Mononuclear cell (primary cell): ENCODE measurements around the gene GAB1. TPM values are rescaled to one million over a fixed set of nuclear protein-coding genes. Genes with fewer than 3 reads are reported as not detected.

Experiments
- H3K27me3 ChIP-seq: 2 replicates; pipeline ENCODE4 v1.6.0; 2011; ENCODE audit warnings: low read length, control low read depth; ENCODE audit not compliant: insufficient read depth
- H3K4me1 ChIP-seq: 2 replicates; pipeline ENCODE4 v1.5.1; 2011; ENCODE audit warnings: mild to moderate bottlenecking, low read length, control low read depth; ENCODE audit not compliant: insufficient read depth
- H3K4me3 ChIP-seq: 2 replicates; pipeline ENCODE4 v1.5.1; 2011; ENCODE audit warnings: mild to moderate bottlenecking, low read length, moderate library complexity
- H3K9me3 ChIP-seq: 2 replicates; pipeline ENCODE4 v1.5.1; 2011; ENCODE audit warnings: low read depth, mild to moderate bottlenecking, control low read depth, low read length
- total RNA-seq: library from RNA; depleted of rRNA; stranded (reverse); fragments of >200 nt; gene quantifications from one replicate; pipeline ENCODE4 v1.2.3, GENCODE V29; 2012

GAB1 gene
- total RNA-seq: 6.3 TPM

GRCh38 chr4:143336781-143337599, at the start of gene GAB1:
Gene GAB1, plus strand, starts transcription at chr4:143336876. Its CDS starts 313 bp downstream, at chr4:143337189.
- Histone ChIP-seq H3K9me3 (no peaks in the 10 kb centered on the region), H3K27me3 (no peaks in the 10 kb centered on the region), H3K4me1 (peaks cover 21% of the 10 kb centered on the region), H3K4me3 (peak within 1 kb of the TSS; percentile 66)

GRCh38 chr4:143287572-143287923, 49.1 kb upstream of the GAB1 start:
- Histone ChIP-seq H3K4me1 (no peaks in the 10 kb centered on the region), H3K9me3 (no peaks in the 10 kb centered on the region), H3K27me3 (no peaks in the 10 kb centered on the region), H3K4me3 (no peak overlapping the region)

DNA sequence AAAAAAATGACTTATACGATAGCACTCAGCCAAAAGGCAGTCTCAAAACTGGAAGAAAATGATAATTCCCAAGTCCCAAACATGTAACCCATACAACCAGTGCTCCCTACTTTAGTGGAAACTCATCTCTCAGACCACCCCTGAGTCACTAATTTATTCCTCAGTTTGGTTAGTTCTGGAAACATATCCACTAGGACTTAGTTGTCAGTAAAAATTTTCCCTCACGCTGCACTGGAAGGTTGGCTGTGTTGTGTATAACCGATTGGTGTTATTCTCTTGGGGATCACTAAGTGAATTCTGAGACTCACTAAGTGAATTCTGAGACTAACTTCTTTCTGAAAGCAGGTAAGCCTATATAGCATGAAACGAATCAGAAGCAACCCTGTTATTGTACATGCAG, 48.5 kb upstream of the GAB1 start:
- Histone ChIP-seq H3K9me3 (no peaks in the 10 kb centered on the region), H3K27me3 (no peaks in the 10 kb centered on the region), H3K4me3 (no peak overlapping the region), H3K4me1 (no peaks in the 10 kb centered on the region)

DNA sequence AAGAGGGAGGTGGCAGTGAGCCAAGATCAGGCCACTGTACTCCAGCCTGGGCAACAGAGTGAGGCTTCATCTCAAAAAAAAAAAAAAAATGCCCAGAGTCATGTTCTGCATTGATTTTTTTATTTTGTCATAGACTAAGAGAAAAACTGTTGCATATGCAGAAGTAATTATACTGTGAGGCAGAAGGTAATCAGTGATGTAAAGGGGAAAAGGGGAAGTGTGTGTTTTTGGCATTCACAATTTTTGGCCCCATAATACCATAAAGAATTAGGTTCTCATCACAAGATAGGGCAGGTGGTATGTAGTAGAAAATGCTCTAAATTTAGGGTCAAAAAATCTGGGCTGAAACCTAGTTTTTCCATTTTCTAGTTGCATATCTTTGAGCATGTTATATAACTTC, 47.3 kb upstream of the GAB1 start:
- no peaks in the 10 kb centered on the region for H3K9me3 ChIP-seq
- no peaks in the 10 kb centered on the region for H3K4me1 ChIP-seq
- H3K4me3 ChIP-seq: no peak overlapping the region
- H3K27me3 ChIP-seq: no peaks in the 10 kb centered on the region

- no peak overlapping the region for H3K4me3 ChIP-seq
- H3K9me3 ChIP-seq: no peaks in the 10 kb centered on the region
- H3K27me3 ChIP-seq: no peaks in the 10 kb centered on the region
- H3K4me1 ChIP-seq: no peaks in the 10 kb centered on the region
These were observed 45.4 kb upstream of the GAB1 start for GRCh38 chr4:143291314-143291713.

- Histone ChIP-seq H3K27me3 (no peaks in the 10 kb centered on the region), H3K4me3 (no peak overlapping the region), H3K9me3 (no peaks in the 10 kb centered on the region), H3K4me1 (no peaks in the 10 kb centered on the region)
These were observed 43.8 kb upstream of the GAB1 start for GRCh38 chr4:143292858-143293257.

GRCh38 chr4:143294310-143294709, 42.4 kb upstream of the GAB1 start:
- no peaks in the 10 kb centered on the region for H3K4me1 ChIP-seq
- H3K9me3 ChIP-seq: no peaks in the 10 kb centered on the region
- no peaks in the 10 kb centered on the region for H3K27me3 ChIP-seq
- no peak overlapping the region for H3K4me3 ChIP-seq

DNA sequence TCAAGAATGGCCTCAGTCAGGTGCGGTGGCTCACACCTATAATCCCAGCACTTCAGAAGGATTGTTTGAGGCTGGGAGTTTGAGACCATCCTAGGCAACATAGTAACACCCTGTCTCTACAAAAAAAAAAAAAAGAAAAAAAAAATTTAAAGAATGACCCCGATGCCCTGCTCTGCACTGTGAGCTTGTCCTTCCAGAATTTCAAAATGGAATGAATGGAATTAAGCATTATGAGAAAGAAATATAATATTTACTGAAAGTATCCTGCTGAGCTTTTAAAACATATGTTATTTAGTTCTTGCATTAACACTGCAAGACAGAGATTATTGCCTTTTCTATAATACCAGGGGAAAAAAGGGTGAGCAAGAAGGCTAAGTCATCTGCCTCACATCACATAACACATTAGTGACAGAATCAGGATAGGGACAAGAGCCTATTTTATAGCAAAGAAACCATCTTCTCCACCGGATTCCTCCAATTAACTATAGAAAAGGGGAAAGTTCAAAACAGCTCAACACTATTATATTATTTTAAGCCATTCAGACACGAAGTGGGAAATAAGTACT, 41.9 kb upstream of the GAB1 start:
- Histone ChIP-seq H3K4me3 (no peak overlapping the region), H3K27me3 (no peaks in the 10 kb centered on the region), H3K4me1 (no peaks in the 10 kb centered on the region), H3K9me3 (no peaks in the 10 kb centered on the region)

DNA sequence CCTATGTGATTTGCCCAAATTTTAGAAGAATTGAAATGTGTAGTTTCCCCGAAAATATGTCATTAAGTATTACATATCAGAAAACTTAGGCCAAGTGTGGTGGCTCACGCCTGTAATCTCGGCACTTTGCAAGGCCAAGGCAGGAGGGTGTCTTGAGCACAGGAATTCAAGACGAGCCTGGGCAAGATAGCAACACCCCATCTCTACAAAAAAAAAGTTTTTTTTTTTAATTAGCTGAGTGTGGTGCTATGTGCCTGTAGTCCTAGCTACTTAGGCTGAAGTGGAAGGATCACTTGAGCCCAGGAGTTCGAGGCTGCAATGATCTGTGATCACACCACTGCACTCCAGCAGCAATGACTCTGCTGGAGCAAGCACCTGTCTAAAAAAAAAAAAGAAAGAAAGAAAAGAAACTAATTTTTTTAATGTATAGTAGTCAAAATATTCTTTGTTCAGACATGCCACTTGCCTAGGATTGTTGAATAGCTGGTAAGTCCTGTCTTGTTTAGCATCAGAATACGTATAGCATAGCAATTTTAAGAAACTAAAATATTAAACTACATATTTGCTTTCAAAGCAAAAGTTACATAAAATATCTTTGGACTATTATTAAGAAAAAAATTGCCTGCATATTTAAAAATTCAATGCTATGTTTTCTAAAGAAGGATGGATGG, 40.1 kb upstream of the GAB1 start:
- Histone ChIP-seq H3K27me3 (no peaks in the 10 kb centered on the region), H3K9me3 (no peaks in the 10 kb centered on the region), H3K4me3 (no peak overlapping the region), H3K4me1 (no peaks in the 10 kb centered on the region)

- Histone ChIP-seq H3K4me3 (no peak overlapping the region), H3K4me1 (no peaks in the 10 kb centered on the region), H3K9me3 (no peaks in the 10 kb centered on the region), H3K27me3 (no peaks in the 10 kb centered on the region)
These were observed 35.8 kb upstream of the GAB1 start for GRCh38 chr4:143300860-143301259.

DNA sequence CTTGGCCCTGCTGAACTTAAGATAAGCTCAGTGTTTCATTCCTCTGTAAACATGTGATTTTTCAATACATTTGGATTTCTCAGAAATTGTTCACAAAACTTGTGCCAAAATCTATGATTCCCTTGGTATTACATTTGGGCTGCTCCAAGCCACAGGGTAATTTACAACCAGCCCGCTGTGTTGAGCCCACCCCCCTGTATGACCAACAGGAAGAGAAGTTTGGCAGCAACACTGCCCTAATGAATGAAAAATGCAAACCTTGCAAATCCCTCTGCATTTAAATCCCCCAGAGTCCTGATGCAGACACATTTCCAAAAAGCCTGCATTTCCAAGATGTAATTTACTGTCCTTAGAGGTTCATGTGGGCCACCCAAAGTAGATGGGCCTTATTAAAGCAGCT, 34.1 kb upstream of the GAB1 start:
- Histone ChIP-seq H3K4me1 (no peaks in the 10 kb centered on the region), H3K27me3 (no peaks in the 10 kb centered on the region), H3K9me3 (no peaks in the 10 kb centered on the region), H3K4me3 (no peak overlapping the region)

DNA sequence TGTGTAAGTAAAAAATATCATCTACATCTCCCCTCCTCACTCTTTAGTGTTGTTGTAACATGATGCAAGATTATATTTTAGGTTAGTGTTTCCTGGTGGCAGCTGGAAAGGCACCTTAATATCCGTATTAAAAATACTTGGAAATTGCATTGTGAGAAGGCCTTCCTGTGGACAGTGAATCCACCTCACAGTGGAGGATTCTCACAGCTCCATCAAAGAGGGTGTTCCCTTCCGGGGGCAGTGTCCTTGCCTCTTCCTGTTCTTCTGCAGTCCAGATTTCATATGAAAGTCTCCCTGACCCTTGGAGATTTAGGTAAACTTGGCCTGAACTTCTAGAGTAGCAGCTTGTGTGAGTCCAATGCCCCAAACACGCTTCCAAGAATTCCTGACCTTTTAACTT, 29.9 kb upstream of the GAB1 start:
- no peaks in the 10 kb centered on the region for H3K4me1 ChIP-seq
- H3K4me3 ChIP-seq: no peak overlapping the region
- no peaks in the 10 kb centered on the region for H3K27me3 ChIP-seq
- no peaks in the 10 kb centered on the region for H3K9me3 ChIP-seq

DNA sequence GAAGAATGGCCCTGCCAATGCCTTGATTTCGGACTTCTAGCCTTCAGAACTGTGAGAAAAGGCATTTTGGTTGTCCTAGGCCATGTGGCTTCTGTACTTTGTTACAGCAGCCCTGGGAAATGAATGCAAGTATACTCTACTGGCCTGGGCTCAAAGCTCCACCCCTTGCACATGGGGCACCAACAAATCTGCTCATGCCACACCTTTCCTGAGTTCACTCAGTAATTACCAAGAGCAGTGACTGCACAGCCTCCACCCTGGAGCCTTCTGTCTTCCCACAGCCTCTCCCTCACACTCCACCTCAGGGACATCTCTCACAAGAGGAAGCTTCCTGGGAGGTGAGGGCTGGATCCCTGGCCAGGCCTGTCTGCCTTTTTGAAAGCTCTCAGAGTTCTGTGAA, 29.1 kb upstream of the GAB1 start:
- Histone ChIP-seq H3K9me3 (no peaks in the 10 kb centered on the region), H3K27me3 (no peaks in the 10 kb centered on the region), H3K4me1 (no peaks in the 10 kb centered on the region), H3K4me3 (no peak overlapping the region)

GRCh38 chr4:143308377-143308776, 28.3 kb upstream of the GAB1 start:
- H3K9me3 ChIP-seq: no peaks in the 10 kb centered on the region
- no peak overlapping the region for H3K4me3 ChIP-seq
- H3K4me1 ChIP-seq: no peaks in the 10 kb centered on the region
- no peaks in the 10 kb centered on the region for H3K27me3 ChIP-seq

GRCh38 chr4:143311924-143312323, 24.8 kb upstream of the GAB1 start:
- no peaks in the 10 kb centered on the region for H3K9me3 ChIP-seq
- H3K4me3 ChIP-seq: no peak overlapping the region
- H3K4me1 ChIP-seq: no peaks in the 10 kb centered on the region

GRCh38 chr4:143313521-143313920, 23.2 kb upstream of the GAB1 start:
- no peaks in the 10 kb centered on the region for H3K9me3 ChIP-seq
- H3K27me3 ChIP-seq: no peaks in the 10 kb centered on the region
- no peaks in the 10 kb centered on the region for H3K4me1 ChIP-seq
- H3K4me3 ChIP-seq: no peak overlapping the region

More at GRCh38 chr4:143311924-143312323, 24.8 kb upstream of the GAB1 start:
- no peaks in the 10 kb centered on the region for H3K27me3 ChIP-seq
